Measurements from ENCODE around the gene BCL11A. TPM values are rescaled to one million over a fixed set of nuclear protein-coding genes. Genes with fewer than 3 reads are reported as not detected.

The BCL11A gene
- total RNA-seq, 1 experiment from 2014 or later = 91.4 TPM

GRCh38 chr2:60552078-60552850 lies 1.2 kb downstream of the BCL11A start:
- DNase-seq = peak; percentile 36
- no peak overlapping the region for H2AFZ ChIP-seq (ENCODE audit: low read length)
- no peak overlapping the region for H3T11ph ChIP-seq (ENCODE audit: low read length)
- H3K4ac ChIP-seq (ENCODE audit: low read depth, low read length) = no peak overlapping the region
- H4K5ac ChIP-seq (ENCODE audit: insufficient read length, low read depth, low read length) = no peak overlapping the region
- H3K23me2 ChIP-seq (ENCODE audit: insufficient read length, low read depth, low read length, poor library complexity, severe bottlenecking) = peaks cover 57% of the 10 kb centered on the region
- no peak overlapping the region for H4K8ac ChIP-seq (replicated peaks; ENCODE audit: insufficient read length, low read depth, low read length)
- no peak overlapping the region for H2BK5ac ChIP-seq (ENCODE audit: insufficient read length, low read length)
- no peaks in the 10 kb centered on the region for H3K27me3 ChIP-seq (ENCODE audit: insufficient read depth, low read length)
- H3K18ac ChIP-seq (ENCODE audit: insufficient read length, low read depth, low read length) = peak overlapping the region; percentile 75
- no peaks in the 10 kb centered on the region for H4K20me1 ChIP-seq (ENCODE audit: control insufficient read depth, insufficient read depth, insufficient read length)
- H3K79me1 ChIP-seq (ENCODE audit: insufficient read depth, low read depth, low read length, poor library complexity, severe bottlenecking) = no peaks in the 10 kb centered on the region
- H2BK15ac ChIP-seq (ENCODE audit: low read depth, low read length) = no peak overlapping the region
- no peak overlapping the region for H2BK12ac ChIP-seq (ENCODE audit: insufficient read length, low read depth, low read length)
- H3K23ac ChIP-seq (ENCODE audit: insufficient read length, low read depth, low read length) = no peak overlapping the region
- H3K4me3 Mint-ChIP-seq = peak overlapping the region; percentile 95 to 96
- no peaks in the 10 kb centered on the region for H3K4me1 ChIP-seq (ENCODE audit: insufficient read depth, low read length)
- H3K27me3 Mint-ChIP-seq (ENCODE audit: low read depth) = no peaks in the 10 kb centered on the region
- peaks cover 9% of the 10 kb centered on the region; the same call in 1 of the 2 replicates for H3K79me2 ChIP-seq (ENCODE audit: insufficient read depth, low read length)
- peak overlapping the region; percentile 69 for H3K9ac ChIP-seq (ENCODE audit: extremely low read depth, insufficient read length, low read length)
- peak overlapping the region; percentile 51 to 96 (median 93); a peak in 6 of 7 replicates for H3K27ac Mint-ChIP-seq
- no peaks in the 10 kb centered on the region for H3K9me3 Mint-ChIP-seq
- no peak overlapping the region for H3K27ac ChIP-seq (ENCODE audit: insufficient read length, low read depth, low read length)
- H3K4me2 ChIP-seq (ENCODE audit: insufficient read depth, insufficient read length, low read length) = peak overlapping the region; percentile 94
- no CpG with 5 or more reads among the region's 49 CpGs for WGBS (ENCODE audit: extremely low coverage, insufficient read length, low lambda C conversion rate)
- TF ChIP-seq, protein P1, sequence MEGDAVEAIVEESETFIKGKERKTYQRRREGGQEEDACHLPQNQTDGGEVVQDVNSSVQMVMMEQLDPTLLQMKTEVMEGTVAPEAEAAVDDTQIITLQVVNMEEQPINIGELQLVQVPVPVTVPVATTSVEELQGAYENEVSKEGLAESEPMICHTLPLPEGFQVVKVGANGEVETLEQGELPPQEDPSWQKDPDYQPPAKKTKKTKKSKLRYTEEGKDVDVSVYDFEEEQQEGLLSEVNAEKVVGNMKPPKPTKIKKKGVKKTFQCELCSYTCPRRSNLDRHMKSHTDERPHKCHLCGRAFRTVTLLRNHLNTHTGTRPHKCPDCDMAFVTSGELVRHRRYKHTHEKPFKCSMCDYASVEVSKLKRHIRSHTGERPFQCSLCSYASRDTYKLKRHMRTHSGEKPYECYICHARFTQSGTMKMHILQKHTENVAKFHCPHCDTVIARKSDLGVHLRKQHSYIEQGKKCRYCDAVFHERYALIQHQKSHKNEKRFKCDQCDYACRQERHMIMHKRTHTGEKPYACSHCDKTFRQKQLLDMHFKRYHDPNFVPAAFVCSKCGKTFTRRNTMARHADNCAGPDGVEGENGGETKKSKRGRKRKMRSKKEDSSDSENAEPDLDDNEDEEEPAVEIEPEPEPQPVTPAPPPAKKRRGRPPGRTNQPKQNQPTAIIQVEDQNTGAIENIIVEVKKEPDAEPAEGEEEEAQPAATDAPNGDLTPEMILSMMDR (conservative IDR thresholded peaks at IDR 0.05) = no peak
- H2BK120ac ChIP-seq (ENCODE audit: low read depth, low read length, poor library complexity, severe bottlenecking) = no peak overlapping the region
- H4K91ac ChIP-seq (ENCODE audit: insufficient read length, low read depth, low read length) = no peak overlapping the region
- no peaks in the 10 kb centered on the region for H3K9me3 ChIP-seq (ENCODE audit: control insufficient read depth, low read depth, low read length)
- H3K4me1 Mint-ChIP-seq = peaks cover 28 to 32% of the 10 kb centered on the region in 2 experiments
- no peak overlapping the region for H3K56ac ChIP-seq (ENCODE audit: insufficient read length, low read depth, low read length)
- peak overlapping the region; percentile 84; the same call in 1 of the 2 replicates for H3K14ac ChIP-seq (ENCODE audit: insufficient read depth, low read length)
- no peak overlapping the region for H2AK5ac ChIP-seq (ENCODE audit: insufficient read length, low read length)
- no peak overlapping the region for H2BK20ac ChIP-seq (ENCODE audit: low read depth, low read length, poor library complexity, severe bottlenecking)
- H3K36me3 Mint-ChIP-seq (ENCODE audit: insufficient read depth in 1 of 3, low read depth in 3 of 3) = peaks cover 1 to 24% (median 2%) of the 10 kb centered on the region in 3 experiments; a peak in 4 of 7 replicates
